H54 (cell line): ENCODE data around the gene AIRE.
"Not testable (repeated sequence)": the region's sequence is repeated elsewhere in the genome, so short reads cannot be mapped to it uniquely, and the experiment has no call there.

ENCODE experiments used
- DNase-seq: peaks from one replicate; pipeline ENCODE4 v3.0.0; 2011; ENCODE audit warnings: low spot score, mixed read lengths; ENCODE audit not compliant: insufficient read length
- FAIRE-seq: peaks from 3 replicates; lab custom pipeline; 2011; peaks lifted over from hg19 to GRCh38; lab: Jason Lieb, UNC
- POLR2A ChIP-seq: IDR thresholded peaks from 2 replicates; pipeline ENCODE4 v1.6.1; 2011; ENCODE audit warnings: low read depth, mild to moderate bottlenecking, low read length

Gene AIRE

GRCh38 chr21:44279354-44280260 is 6.1 kb upstream of the AIRE start:
- DNase-seq (no peak), FAIRE-seq (no peak)
- TF ChIP-seq POLR2A, result no peak

- DNase-seq (no peak), FAIRE-seq (no peak)
- no peak for TF ChIP-seq POLR2A
Measured at GRCh38 chr21:44281801-44282200, 3.9 kb upstream of the AIRE start.

DNA sequence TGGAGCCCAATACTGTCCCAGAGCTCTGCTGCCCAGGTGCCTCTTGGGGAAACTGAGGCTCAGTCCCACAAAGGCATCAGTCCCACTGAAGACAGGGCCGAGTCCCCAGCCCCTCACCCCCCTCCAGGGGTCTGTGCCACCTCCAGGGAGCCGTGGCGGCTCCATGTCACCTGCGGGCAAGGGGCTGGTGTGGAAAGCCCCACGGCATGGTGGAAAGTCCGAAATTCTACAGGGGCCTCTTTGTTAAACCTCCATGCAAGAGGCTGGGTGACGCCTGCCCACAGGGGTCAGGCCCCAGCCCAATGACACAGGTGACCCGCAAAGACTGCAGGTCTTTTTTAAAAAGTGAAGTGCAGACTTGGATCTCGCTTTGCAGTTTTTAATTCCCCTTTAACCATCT is 3.3 kb upstream of the AIRE start:
- no peak for DNase-seq
- no peak for FAIRE-seq
- no peak for TF ChIP-seq POLR2A

- not testable (repeated sequence) for FAIRE-seq, DNase-seq
Measured at GRCh38 chr21:44283211-44283785, 2.4 kb upstream of the AIRE start.

- TF ChIP-seq POLR2A, result no peak
- DNase-seq (no peak), FAIRE-seq (no peak)
Measured at GRCh38 chr21:44283948-44284347, 1.7 kb upstream of the AIRE start.

DNA sequence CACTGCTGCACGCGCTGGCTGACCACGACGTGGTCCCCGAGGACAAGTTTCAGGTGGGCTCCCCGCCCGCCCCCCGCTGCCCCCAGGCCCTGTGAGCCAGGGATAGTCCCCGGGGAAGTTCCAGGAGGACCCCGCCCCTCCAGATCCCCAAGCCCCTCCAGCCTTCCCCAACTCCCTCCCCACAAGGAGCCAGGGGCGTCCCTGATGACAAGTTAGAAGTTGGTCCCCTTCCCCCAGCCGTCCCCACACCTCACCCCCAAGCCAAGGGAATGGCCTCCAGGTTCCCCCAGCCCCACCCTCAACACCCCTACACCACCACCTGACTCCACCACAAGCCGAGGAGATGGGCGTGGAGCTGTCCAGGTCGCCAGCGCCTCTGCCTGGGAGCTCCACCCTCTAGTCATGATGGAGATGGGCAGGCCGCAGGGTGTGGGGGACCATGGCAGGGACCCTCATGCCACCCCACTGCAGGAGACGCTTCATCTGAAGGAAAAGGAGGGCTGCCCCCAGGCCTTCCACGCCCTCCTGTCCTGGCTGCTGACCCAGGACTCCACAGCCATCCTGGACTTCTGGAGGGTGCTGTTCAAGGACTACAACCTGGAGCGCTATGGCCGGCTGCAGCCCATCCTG is 525 bp downstream of the AIRE start:
- DNase-seq, result no peak
- FAIRE-seq, result no peak
- TF ChIP-seq POLR2A, result no peak

- no peak for TF ChIP-seq POLR2A
- DNase-seq (no peak), FAIRE-seq (no peak)
Measured at GRCh38 chr21:44286716-44287632, 1.3 kb downstream of the AIRE start.

DNA sequence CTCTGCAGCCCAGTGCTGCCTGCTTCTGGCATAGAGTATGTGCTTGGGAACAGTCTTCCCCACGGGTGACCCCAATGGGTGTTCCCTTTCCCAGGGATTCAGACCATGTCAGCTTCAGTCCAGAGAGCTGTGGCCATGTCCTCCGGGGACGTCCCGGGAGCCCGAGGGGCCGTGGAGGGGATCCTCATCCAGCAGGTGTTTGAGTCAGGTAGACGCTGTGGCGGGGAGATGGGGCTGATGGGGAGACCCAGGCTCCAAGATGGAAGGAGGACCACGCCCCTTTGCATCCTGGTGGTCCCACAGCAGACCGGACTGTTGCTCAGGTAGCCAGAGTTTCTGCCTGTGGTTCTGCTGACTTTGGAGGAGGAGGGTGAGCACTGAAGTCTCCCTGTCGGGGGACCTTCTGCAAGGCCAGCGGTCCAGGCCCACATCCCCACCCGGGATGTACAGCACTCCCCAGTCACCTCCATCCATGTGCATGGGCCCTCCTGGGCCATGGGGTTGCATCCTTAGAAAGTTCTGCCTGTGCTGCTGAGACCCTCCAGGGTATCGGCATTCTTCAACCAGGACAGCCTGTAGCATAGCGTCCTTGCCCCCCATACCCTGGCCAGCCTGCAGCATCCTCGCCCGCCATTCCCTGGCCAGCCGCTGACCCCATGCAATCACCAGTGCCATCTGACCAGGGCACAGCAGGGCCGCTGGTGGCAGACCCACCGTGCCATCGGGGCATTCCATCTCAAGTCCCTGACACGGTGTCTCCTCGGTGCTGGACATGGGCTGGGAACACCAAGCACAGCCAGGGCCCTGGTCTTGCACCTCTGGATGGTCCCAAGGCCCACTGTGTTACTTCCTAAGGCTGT is 2.8 kb downstream of the AIRE start:
- FAIRE-seq, result no peak
- TF ChIP-seq POLR2A, result no peak

DNA sequence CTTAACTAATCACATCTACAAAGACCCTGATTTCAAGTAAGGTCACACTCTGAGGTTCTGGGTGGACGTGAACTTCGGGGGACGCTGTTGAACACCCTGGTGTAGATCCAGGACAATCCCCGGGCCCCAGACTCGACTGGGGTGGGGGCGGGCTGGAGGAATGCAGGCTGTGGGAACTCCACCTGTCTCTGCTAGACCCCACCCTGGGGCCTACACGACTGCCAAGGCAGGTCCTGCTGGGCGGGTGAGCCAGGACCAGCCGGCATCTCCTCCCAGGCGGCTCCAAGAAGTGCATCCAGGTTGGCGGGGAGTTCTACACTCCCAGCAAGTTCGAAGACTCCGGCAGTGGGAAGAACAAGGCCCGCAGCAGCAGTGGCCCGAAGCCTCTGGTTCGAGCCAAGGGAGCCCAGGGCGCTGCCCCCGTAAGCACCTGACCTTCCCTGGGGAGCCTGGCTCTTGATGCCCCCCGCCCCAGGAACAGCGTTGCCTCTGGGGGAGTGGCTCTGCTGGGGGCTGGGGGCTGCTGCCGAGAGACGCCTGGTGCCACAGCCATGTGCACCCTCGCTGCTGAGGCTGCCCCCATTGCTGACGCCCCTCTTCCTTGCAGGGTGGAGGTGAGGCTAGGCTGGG is 3.8 kb downstream of the AIRE start:
- FAIRE-seq, result no peak
- DNase-seq, result no peak
- no peak for TF ChIP-seq POLR2A

More for the DNA sequence above, 2.8 kb downstream of the AIRE start:
- no peak for DNase-seq

DNA sequence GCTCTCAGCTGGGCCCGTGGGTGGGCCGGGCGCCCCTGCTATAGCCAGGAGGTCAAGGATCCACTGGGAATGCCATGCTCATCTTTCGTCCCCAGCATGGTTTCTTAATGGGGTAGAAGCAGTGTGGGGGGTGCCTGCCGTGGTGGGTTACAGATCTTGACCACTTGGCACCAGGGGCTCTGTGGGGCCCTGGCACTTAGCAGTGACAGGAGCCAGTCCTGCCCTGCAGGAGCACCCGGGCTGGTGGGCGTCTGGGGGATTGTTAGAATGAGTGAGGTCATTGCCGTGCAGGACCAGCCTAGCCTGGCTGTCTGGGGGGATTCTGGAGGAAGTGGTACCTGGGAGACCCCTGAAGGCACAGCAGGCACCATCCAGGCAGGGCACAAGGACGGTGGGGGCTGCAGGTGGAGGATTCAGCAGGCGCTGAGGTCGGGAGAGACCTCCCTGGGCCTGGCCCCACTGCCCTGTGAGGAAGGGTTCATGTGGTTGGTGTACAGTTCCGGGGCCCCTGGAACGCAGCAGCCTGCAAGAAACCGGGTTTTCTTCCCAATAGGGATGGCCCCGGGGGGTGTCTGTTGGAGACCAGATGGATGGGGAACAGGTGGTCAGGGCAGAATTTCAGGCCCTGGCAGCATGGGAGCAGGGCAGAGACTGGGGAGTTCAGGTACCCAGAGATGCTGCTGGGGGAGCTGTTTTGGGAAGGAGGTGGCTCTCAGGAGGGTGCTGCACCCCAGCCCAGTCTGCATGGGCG is 4.8 kb downstream of the AIRE start:
- no peak for TF ChIP-seq POLR2A
- DNase-seq (no peak), FAIRE-seq (no peak)

DNA sequence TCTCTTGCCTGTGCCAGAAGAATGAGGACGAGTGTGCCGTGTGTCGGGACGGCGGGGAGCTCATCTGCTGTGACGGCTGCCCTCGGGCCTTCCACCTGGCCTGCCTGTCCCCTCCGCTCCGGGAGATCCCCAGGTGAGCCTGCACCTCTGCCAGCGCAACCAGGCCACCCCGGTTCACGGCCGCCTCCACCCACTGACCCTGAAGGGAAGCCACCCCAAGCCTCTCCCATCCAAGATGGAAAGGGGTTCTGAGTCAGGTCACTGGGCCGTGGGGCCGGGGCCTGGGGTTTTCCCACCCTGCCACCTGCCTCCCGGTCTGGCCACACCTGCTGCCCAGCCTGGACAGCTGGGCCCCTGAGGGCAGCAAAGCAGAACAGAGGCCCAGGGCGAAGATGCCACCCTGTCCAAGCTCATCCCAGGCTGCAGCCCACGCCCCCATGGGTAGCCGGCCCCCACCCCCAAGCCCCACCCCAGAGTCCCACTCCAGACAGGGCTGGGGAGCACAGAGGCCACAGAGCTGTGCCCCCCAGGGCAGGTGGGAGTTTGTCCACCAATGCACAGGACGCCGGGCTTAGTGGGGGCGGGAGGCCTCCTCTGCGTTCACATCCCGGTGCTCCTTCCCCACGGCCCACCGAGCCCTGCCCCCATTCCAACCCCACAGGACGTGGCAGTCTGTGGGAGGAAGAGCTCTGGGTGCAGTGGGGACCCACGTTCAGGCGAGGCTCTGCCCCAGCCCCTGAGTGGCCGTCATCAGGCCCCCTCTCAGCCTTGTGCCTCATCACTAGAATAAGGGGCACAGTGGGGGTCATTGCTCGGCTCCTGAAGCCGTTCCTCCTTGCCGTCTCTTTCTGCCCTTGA is 5.6 kb downstream of the AIRE start:
- DNase-seq (no peak), FAIRE-seq (no peak)
- TF ChIP-seq POLR2A, result no peak
